Measurements from ENCODE around the gene EMX2. TPM values are rescaled to one million over a fixed set of nuclear protein-coding genes. Genes with fewer than 3 reads are reported as not detected.

Gene EMX2
- total RNA-seq, 1 donor from 2014 or later: 22.7 TPM

DNA sequence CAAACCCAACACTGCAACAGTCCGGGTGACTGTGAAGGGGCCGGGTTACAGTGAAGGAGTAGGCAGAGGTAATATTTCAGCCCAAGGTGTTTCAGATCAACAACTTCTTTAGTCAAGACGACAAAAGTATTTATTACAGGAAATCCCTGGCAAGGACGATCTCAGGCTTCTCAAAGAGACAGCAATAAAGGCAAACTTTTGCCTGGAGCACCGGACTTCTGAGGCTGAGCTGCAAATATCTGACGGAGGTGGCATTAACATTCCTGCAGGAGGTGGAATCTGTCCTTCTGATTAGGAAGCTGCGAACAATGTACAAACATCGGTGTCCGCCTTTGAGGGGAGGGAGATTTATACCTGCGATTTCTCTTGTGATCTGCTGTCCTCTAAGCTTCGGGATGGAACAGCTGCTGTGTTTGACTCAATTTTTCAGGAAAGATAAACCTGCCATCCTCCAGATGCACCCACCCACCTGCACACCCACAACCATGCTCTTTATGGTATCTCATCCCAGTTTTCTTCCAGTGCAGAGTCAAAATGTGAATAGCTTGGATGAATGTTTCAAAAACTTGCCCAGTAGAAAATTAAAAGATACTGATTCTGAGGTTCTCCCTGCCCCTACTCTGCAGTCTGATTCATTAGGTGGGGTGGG is 32.1 kb downstream of the EMX2 start:
- peaks cover 7% of the 10 kb centered on the region for H3K4me1 Mint-ChIP-seq
- Histone ChIP-seq H3F3A (ENCODE audit: low read depth) (no peaks in the 10 kb centered on the region), H2AFZ (replicated peaks) (no peak overlapping the region), H3K4me1 (peaks cover 8% of the 10 kb centered on the region), H4K20me1 (ENCODE audit: low read depth) (no peaks in the 10 kb centered on the region), H3K27ac (no peak overlapping the region), H3K9ac (no peak overlapping the region), H3K79me2 (ENCODE audit: low read depth) (no peaks in the 10 kb centered on the region), H3K4me2 (no peak overlapping the region), H3K27me3 (no peaks in the 10 kb centered on the region), H3K36me3 (no peaks in the 10 kb centered on the region), H3K4me3 (no peak overlapping the region), H3K9me3 (ENCODE audit: low read depth) (no peaks in the 10 kb centered on the region)
- no peaks in the 10 kb centered on the region for H3K9me3 Mint-ChIP-seq
- H3K4me3 Mint-ChIP-seq: no peak overlapping the region
- no peaks in the 10 kb centered on the region for H3K36me3 Mint-ChIP-seq
- H3K27me3 Mint-ChIP-seq (ENCODE audit: insufficient read depth, low read depth): peaks cover 7% of the 10 kb centered on the region
- H3K27ac Mint-ChIP-seq: no peak overlapping the region
- DNase-seq (ENCODE audit: low spot score): no peak
- TF ChIP-seq, protein P1, sequence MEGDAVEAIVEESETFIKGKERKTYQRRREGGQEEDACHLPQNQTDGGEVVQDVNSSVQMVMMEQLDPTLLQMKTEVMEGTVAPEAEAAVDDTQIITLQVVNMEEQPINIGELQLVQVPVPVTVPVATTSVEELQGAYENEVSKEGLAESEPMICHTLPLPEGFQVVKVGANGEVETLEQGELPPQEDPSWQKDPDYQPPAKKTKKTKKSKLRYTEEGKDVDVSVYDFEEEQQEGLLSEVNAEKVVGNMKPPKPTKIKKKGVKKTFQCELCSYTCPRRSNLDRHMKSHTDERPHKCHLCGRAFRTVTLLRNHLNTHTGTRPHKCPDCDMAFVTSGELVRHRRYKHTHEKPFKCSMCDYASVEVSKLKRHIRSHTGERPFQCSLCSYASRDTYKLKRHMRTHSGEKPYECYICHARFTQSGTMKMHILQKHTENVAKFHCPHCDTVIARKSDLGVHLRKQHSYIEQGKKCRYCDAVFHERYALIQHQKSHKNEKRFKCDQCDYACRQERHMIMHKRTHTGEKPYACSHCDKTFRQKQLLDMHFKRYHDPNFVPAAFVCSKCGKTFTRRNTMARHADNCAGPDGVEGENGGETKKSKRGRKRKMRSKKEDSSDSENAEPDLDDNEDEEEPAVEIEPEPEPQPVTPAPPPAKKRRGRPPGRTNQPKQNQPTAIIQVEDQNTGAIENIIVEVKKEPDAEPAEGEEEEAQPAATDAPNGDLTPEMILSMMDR (IDR thresholded peaks at IDR 0.05): no peak
- TF ChIP-seq EZH2 (IDR thresholded peaks at IDR 0.05) (no peak), EZH2phosphoT487 (IDR thresholded peaks at IDR 0.05) (no peak)

DNA sequence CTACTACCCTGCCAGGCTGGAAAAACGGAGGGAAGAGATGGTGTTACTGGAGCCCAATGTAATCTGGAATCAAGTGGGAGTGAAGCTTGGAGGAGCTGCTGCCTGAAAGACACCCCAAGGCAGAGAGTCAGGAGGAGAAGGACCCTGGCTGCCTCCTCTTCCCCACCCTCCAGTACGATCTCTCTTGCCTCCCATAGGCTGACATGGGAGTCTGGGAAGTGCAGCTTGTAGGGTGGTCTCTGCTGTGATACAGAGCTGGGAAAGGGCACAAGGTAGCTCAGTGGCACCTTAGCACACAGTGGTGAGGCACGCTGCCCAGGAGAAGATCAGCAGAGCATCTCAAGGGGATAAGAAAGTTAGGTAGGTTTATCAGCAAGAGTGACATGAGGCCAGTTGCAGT is 35.9 kb downstream of the EMX2 start:
- H3K9me3 Mint-ChIP-seq: no peaks in the 10 kb centered on the region

DNA sequence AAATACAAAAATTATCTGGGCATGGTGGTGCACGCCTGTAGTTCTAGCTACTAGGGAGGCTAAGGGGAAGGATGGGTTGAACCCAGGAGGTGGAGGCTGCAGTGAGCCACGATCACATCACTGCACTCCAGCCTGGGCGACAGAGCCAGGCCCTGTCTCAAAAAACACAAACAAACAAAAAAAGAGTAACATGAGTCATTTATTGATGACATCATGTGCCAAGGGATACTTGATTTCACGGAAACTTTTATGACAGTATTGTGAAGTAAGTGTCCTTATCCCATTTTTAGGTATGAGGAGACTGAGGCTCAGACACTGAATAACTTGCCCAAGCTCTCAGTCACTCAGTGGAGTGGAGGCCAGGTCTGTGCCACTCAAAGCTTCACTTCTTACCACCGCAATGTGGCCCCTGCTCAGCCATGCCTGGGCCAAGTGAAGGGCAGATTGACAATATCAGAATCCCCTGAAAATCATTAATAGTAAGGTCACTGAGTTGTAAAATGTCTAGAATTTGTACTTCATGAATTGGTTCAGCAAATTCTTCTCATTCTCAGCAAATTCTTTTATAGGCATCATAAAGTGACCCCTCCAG is 36.5 kb downstream of the EMX2 start:
- H3K36me3 ChIP-seq: no peaks in the 10 kb centered on the region
- H3K9me3 ChIP-seq (ENCODE audit: low read depth): no peaks in the 10 kb centered on the region
- no peaks in the 10 kb centered on the region for H3K4me1 ChIP-seq
- no peaks in the 10 kb centered on the region for H3K36me3 Mint-ChIP-seq
- no peak overlapping the region for H3K4me2 ChIP-seq
- no peak for DNase-seq (ENCODE audit: low spot score)
- H3K27ac ChIP-seq: no peak overlapping the region
- H3K4me3 ChIP-seq: no peak overlapping the region
- H3F3A ChIP-seq (ENCODE audit: low read depth): no peaks in the 10 kb centered on the region
- no peaks in the 10 kb centered on the region for H3K4me1 Mint-ChIP-seq
- H3K4me3 Mint-ChIP-seq: no peak overlapping the region
- no peaks in the 10 kb centered on the region for H3K79me2 ChIP-seq (ENCODE audit: low read depth)
- no peaks in the 10 kb centered on the region for H4K20me1 ChIP-seq (ENCODE audit: low read depth)
- H3K27ac Mint-ChIP-seq: no peak overlapping the region
- no peak overlapping the region for H2AFZ ChIP-seq (replicated peaks)
- H3K9ac ChIP-seq: no peak overlapping the region
- H3K9me3 Mint-ChIP-seq: no peaks in the 10 kb centered on the region
- peaks cover 4% of the 10 kb centered on the region for H3K27me3 ChIP-seq
- TF ChIP-seq EZH2 (IDR thresholded peaks at IDR 0.05) (no peak), EZH2phosphoT487 (IDR thresholded peaks at IDR 0.05) (no peak)
- TF ChIP-seq, protein P1 (IDR thresholded peaks at IDR 0.05): no peak
- H3K27me3 Mint-ChIP-seq (ENCODE audit: insufficient read depth, low read depth): peaks cover 1% of the 10 kb centered on the region

More for the DNA sequence above, 35.9 kb downstream of the EMX2 start:
- Histone ChIP-seq H2AFZ (replicated peaks) (no peak overlapping the region), H3K79me2 (ENCODE audit: low read depth) (no peaks in the 10 kb centered on the region), H3K36me3 (no peaks in the 10 kb centered on the region), H3K9ac (no peak overlapping the region), H4K20me1 (ENCODE audit: low read depth) (no peaks in the 10 kb centered on the region), H3K4me1 (no peaks in the 10 kb centered on the region), H3K4me3 (no peak overlapping the region), H3K27ac (no peak overlapping the region), H3K27me3 (peaks cover 4% of the 10 kb centered on the region), H3K9me3 (ENCODE audit: low read depth) (no peaks in the 10 kb centered on the region), H3F3A (ENCODE audit: low read depth) (no peaks in the 10 kb centered on the region), H3K4me2 (no peak overlapping the region)
- H3K36me3 Mint-ChIP-seq: no peaks in the 10 kb centered on the region
- H3K27ac Mint-ChIP-seq: no peak overlapping the region
- H3K4me3 Mint-ChIP-seq: no peak overlapping the region
- H3K4me1 Mint-ChIP-seq: no peaks in the 10 kb centered on the region
- no peaks in the 10 kb centered on the region for H3K27me3 Mint-ChIP-seq (ENCODE audit: insufficient read depth, low read depth)
- no peak for DNase-seq (ENCODE audit: low spot score)
- TF ChIP-seq EZH2phosphoT487 (IDR thresholded peaks at IDR 0.05) (no peak), EZH2 (IDR thresholded peaks at IDR 0.05) (no peak)
- TF ChIP-seq, protein P1 (IDR thresholded peaks at IDR 0.05): no peak

Data from neural progenitor cell (in vitro differentiated cells).